NK-92 (cell line): Measurements from ENCODE around the gene NAIP.
"Not testable (repeated sequence)": the region's sequence is repeated elsewhere in the genome, so short reads cannot be mapped to it uniquely, and the experiment has no call there.

Source experiments
- DNase-seq: peaks from one replicate; lab custom pipeline; 2025; ENCODE audit not compliant: unreplicated experiment; lab: John Stamatoyannopoulos, UW

Gene NAIP

GRCh38 chr5:70931709-70932368 is 93.3 kb downstream of the NAIP start:
- not testable (repeated sequence) for DNase-seq

- not testable (repeated sequence) for DNase-seq
Measured at GRCh38 chr5:70925211-70925562, 100.0 kb downstream of the NAIP start.
